ENCODE measurements around the gene RELN.

DNA sequence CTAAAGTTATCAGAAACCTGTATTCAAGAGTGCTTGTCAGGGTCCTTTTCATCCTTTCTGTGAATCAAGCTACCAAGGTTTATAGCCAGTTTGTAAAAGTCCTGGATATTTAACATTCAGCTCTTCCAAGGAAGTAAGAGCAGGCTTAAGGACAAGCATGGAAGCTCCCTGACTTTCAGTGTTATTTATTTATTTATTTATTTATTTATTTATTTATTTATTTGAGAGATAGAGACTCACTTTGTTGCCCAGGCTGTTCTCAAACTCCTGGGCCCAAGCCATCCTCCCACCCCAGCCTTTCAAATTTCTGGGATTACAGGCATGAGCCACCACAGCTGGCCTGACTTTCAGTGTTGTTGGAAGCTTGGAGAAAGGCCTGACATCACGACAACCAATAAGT, 44.4 kb upstream of the RELN start:
- no peak for TF ChIP-seq ZC3H10 (CRISPR knock-in tag; IDR thresholded peaks at IDR 0.05)
- TF ChIP-seq ZNF565 (CRISPR knock-in tag; conservative IDR thresholded peaks at IDR 0.05; ENCODE audit: low read depth): no peak
- TF ChIP-seq, protein P1, sequence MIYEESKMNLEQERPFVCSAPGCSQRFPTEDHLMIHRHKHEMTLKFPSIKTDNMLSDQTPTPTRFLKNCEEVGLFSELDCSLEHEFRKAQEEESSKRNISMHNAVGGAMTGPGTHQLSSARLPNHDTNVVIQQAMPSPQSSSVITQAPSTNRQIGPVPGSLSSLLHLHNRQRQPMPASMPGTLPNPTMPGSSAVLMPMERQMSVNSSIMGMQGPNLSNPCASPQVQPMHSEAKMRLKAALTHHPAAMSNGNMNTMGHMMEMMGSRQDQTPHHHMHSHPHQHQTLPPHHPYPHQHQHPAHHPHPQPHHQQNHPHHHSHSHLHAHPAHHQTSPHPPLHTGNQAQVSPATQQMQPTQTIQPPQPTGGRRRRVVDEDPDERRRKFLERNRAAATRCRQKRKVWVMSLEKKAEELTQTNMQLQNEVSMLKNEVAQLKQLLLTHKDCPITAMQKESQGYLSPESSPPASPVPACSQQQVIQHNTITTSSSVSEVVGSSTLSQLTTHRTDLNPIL (CRISPR knock-in tag; IDR thresholded peaks at IDR 0.05; ENCODE audit: low read depth): no peak
- TF ChIP-seq OSR1 (CRISPR knock-in tag; IDR thresholded peaks at IDR 0.05): no peak
- TF ChIP-seq, protein P2, sequence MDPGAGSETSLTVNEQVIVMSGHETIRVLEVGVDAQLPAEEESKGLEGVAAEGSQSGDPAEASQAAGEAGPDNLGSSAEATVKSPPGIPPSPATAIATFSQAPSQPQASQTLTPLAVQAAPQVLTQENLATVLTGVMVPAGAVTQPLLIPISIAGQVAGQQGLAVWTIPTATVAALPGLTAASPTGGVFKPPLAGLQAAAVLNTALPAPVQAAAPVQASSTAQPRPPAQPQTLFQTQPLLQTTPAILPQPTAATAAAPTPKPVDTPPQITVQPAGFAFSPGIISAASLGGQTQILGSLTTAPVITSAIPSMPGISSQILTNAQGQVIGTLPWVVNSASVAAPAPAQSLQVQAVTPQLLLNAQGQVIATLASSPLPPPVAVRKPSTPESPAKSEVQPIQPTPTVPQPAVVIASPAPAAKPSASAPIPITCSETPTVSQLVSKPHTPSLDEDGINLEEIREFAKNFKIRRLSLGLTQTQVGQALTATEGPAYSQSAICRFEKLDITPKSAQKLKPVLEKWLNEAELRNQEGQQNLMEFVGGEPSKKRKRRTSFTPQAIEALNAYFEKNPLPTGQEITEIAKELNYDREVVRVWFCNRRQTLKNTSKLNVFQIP (CRISPR knock-in tag; IDR thresholded peaks at IDR 0.05; ENCODE audit: borderline replicate concordance, low read depth): no peak
- TF ChIP-seq, protein P3, sequence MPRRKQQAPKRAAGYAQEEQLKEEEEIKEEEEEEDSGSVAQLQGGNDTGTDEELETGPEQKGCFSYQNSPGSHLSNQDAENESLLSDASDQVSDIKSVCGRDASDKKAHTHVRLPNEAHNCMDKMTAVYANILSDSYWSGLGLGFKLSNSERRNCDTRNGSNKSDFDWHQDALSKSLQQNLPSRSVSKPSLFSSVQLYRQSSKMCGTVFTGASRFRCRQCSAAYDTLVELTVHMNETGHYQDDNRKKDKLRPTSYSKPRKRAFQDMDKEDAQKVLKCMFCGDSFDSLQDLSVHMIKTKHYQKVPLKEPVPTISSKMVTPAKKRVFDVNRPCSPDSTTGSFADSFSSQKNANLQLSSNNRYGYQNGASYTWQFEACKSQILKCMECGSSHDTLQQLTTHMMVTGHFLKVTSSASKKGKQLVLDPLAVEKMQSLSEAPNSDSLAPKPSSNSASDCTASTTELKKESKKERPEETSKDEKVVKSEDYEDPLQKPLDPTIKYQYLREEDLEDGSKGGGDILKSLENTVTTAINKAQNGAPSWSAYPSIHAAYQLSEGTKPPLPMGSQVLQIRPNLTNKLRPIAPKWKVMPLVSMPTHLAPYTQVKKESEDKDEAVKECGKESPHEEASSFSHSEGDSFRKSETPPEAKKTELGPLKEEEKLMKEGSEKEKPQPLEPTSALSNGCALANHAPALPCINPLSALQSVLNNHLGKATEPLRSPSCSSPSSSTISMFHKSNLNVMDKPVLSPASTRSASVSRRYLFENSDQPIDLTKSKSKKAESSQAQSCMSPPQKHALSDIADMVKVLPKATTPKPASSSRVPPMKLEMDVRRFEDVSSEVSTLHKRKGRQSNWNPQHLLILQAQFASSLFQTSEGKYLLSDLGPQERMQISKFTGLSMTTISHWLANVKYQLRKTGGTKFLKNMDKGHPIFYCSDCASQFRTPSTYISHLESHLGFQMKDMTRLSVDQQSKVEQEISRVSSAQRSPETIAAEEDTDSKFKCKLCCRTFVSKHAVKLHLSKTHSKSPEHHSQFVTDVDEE (CRISPR knock-in tag; IDR thresholded peaks at IDR 0.05): no peak
- no peak for TF ChIP-seq BACH2 (CRISPR knock-in tag; IDR thresholded peaks at IDR 0.05; ENCODE audit: borderline replicate concordance)
- TF ChIP-seq CSDC2 (CRISPR knock-in tag; IDR thresholded peaks at IDR 0.05): no peak
- no peak for TF ChIP-seq ZNF70 (CRISPR knock-in tag; IDR thresholded peaks at IDR 0.05)
- TF ChIP-seq, protein P4, sequence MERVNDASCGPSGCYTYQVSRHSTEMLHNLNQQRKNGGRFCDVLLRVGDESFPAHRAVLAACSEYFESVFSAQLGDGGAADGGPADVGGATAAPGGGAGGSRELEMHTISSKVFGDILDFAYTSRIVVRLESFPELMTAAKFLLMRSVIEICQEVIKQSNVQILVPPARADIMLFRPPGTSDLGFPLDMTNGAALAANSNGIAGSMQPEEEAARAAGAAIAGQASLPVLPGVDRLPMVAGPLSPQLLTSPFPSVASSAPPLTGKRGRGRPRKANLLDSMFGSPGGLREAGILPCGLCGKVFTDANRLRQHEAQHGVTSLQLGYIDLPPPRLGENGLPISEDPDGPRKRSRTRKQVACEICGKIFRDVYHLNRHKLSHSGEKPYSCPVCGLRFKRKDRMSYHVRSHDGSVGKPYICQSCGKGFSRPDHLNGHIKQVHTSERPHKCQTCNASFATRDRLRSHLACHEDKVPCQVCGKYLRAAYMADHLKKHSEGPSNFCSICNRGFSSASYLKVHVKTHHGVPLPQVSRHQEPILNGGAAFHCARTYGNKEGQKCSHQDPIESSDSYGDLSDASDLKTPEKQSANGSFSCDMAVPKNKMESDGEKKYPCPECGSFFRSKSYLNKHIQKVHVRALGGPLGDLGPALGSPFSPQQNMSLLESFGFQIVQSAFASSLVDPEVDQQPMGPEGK (CRISPR knock-in tag; IDR thresholded peaks at IDR 0.05; ENCODE audit: borderline replicate concordance): no peak
- no peak for TF ChIP-seq ESRRG (CRISPR knock-in tag; IDR thresholded peaks at IDR 0.05)
- TF ChIP-seq ARNTL (CRISPR knock-in tag; IDR thresholded peaks at IDR 0.05; ENCODE audit: borderline replicate concordance, low read depth): no peak

Measured in SK-N-SH treated with all-trans-retinoic acid at 6 μM for 48 hours (cell line).